Glomerular visceral epithelial cell (primary cell): ENCODE data around the gene TMEM80.
"Not testable (repeated sequence)": the region's sequence is repeated elsewhere in the genome, so short reads cannot be mapped to it uniquely, and the experiment has no call there.

Experiments
- DNase-seq: peaks from one replicate; pipeline ENCODE4 v3.0.0-alpha.2; 2016; ENCODE audit errors: extremely low spot score

TMEM80 gene

GRCh38 chr11:679271-680207, 16.1 kb upstream of the TMEM80 start:
- no peak for DNase-seq

GRCh38 chr11:680476-680875, 15.1 kb upstream of the TMEM80 start:
- DNase-seq = no peak

- no peak for DNase-seq
Measured at GRCh38 chr11:680970-681369, 14.6 kb upstream of the TMEM80 start.

GRCh38 chr11:686451-687243, 9.0 kb upstream of the TMEM80 start:
- DNase-seq = no peak

- no peak for DNase-seq
Measured at GRCh38 chr11:687751-688150, 7.9 kb upstream of the TMEM80 start.

GRCh38 chr11:688681-689080, 6.9 kb upstream of the TMEM80 start:
- DNase-seq = no peak

- DNase-seq = no peak
Measured at GRCh38 chr11:689625-690024, 6.0 kb upstream of the TMEM80 start.

- not testable (repeated sequence) for DNase-seq
Measured at GRCh38 chr11:690244-690643, 5.4 kb upstream of the TMEM80 start.

- DNase-seq = no peak
Measured at GRCh38 chr11:690738-691633, 4.6 kb upstream of the TMEM80 start.

GRCh38 chr11:691710-692590, 3.7 kb upstream of the TMEM80 start:
- no peak for DNase-seq

GRCh38 chr11:692824-693414, 2.7 kb upstream of the TMEM80 start:
- no peak for DNase-seq

GRCh38 chr11:693415-693831, 2.2 kb upstream of the TMEM80 start:
- no peak for DNase-seq

GRCh38 chr11:693887-694562, 1.6 kb upstream of the TMEM80 start:
- no peak for DNase-seq

GRCh38 chr11:694563-695287, 891 bp upstream of the TMEM80 start, which contains the start of gene DEAF1:
Gene DEAF1, minus strand, starts transcription at chr11:695222. Its CDS starts 175 bp downstream, at chr11:695047.
- DNase-seq = peak; percentile 99

GRCh38 chr11:695288-695537, 403 bp upstream of the TMEM80 start:
- DNase-seq = no peak

- peak; percentile 80 for DNase-seq
Measured at GRCh38 chr11:696955-697491, 1.4 kb downstream of the TMEM80 start.

GRCh38 chr11:697811-698311, 2.2 kb downstream of the TMEM80 start:
- peak; percentile 82 for DNase-seq

GRCh38 chr11:698493-699115, 3.0 kb downstream of the TMEM80 start:
- DNase-seq = no peak
